ENCODE results near the gene APOBEC3B. TPM values are rescaled to one million over a fixed set of nuclear protein-coding genes. Genes with fewer than 3 reads are reported as not detected.
"Not testable (repeated sequence)": the region's sequence is repeated elsewhere in the genome, so short reads cannot be mapped to it uniquely, and the experiment has no call there.

The APOBEC3B gene
- total RNA-seq, 3 donors from 2014 or later = 0.33 to 2.2 TPM; not detected in 1

DNA sequence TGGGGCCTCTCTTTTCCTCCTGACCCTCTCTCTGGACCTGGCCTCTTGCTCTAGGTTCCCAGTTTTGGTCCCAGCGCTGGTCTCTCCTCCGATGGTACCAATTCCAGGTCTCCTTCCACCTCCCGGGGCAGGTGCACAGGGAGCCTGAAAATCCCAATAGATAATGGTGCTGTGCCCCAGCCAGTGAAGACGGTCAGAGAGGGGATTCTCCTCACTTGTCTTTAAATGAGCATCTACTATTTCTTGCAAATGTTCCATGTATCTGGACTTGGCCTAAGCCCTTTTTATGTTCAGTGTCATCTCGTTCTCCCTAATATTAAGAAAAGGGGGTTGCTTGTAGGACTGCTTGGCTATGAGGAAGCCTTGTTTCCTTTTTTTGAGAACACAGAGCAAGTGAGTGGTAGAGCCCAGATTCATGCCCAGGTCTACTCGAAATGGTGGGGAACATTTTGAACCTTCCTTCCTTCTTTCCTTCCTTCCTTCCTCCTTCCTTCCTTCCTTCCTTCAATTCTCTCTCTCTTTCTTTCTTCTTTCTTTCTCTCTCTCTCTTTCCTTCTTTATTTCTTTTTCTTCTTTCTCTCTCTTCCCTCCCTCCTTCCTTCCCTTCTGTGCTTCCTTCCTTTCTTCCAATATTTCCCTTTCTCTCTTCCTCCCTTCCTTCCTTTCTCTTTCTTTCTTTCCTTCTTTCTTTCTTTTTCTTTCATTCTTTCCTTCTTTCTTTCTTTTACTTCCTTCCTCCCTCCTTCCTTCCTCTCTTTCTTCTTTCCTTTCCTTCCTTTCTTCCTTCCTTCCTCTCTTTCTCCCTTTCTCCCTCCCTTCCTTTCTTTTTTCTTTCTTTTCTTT, 24.1 kb upstream of the APOBEC3B start:
- DNase-seq (ENCODE audit: low spot score in 2 of 2) = peak in 1 of 2 donors; percentile 10
- Histone ChIP-seq H3K36me3 (no peaks in the 10 kb centered on the region), H3K27me3 (no peaks in the 10 kb centered on the region), H3K27ac (no peak overlapping the region), H3K4me3 (no peak overlapping the region), H3K4me1 (no peaks in the 10 kb centered on the region), H3K9me3 (no peaks in the 10 kb centered on the region)
- TF ChIP-seq POLR2AphosphoS5 (IDR thresholded peaks at IDR 0.05) = no peak
- no peak for TF ChIP-seq POLR2A (IDR thresholded peaks at IDR 0.05)
- TF ChIP-seq, protein P1, sequence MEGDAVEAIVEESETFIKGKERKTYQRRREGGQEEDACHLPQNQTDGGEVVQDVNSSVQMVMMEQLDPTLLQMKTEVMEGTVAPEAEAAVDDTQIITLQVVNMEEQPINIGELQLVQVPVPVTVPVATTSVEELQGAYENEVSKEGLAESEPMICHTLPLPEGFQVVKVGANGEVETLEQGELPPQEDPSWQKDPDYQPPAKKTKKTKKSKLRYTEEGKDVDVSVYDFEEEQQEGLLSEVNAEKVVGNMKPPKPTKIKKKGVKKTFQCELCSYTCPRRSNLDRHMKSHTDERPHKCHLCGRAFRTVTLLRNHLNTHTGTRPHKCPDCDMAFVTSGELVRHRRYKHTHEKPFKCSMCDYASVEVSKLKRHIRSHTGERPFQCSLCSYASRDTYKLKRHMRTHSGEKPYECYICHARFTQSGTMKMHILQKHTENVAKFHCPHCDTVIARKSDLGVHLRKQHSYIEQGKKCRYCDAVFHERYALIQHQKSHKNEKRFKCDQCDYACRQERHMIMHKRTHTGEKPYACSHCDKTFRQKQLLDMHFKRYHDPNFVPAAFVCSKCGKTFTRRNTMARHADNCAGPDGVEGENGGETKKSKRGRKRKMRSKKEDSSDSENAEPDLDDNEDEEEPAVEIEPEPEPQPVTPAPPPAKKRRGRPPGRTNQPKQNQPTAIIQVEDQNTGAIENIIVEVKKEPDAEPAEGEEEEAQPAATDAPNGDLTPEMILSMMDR (IDR thresholded peaks at IDR 0.05) = no peak
- intact Hi-C loops (cut with DNase I; ENCODE audit: low total_unique reads) = no loop called here

DNA sequence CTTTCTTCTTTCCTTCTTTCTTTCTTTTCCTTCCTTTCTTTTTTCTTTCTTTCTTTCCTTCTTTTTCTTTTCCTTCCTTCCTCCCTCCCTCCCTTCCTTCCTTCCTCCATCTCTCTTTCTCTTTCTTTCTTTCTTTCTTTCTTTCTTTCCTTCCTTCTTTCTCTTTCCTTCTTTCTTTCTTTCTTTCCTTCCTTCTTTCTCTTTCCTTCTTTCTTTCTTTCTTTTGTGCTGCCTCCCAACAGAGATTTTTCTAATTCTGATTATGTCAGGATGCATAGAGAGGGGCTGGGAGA, 23.6 kb upstream of the APOBEC3B start:
- H3K4me1 ChIP-seq; H3K27me3 ChIP-seq; H3K36me3 ChIP-seq; H3K9me3 ChIP-seq; DNase-seq (ENCODE audit: low spot score in 2 of 2); H3K27ac ChIP-seq; H3K4me3 ChIP-seq; intact Hi-C loops (cut with DNase I; ENCODE audit: low total_unique reads): not testable (repeated sequence)

DNA sequence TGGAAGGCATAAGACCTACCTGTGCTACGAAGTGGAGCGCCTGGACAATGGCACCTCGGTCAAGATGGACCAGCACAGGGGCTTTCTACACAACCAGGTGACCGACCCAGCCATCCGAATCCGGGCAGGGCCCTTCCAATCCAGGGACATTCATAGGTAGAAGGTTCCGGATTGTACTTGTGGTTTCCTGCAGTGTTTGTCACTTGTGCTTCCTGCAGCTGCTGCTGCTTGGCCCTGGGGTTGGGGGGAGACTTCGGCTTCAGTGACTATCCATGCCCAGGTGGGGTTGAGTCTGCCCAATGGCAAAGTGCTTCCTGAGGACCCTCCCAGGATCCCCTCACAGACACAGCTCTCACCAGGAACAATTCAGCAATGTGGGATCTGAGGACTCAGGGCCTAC, 22.6 kb upstream of the APOBEC3B start:
- no peak overlapping the region for H3K4me3 ChIP-seq
- TF ChIP-seq, protein P1 (IDR thresholded peaks at IDR 0.05) = no peak
- no peak for TF ChIP-seq POLR2AphosphoS5 (IDR thresholded peaks at IDR 0.05)
- DNase-seq (ENCODE audit: low spot score in 2 of 2) = no peak
- intact Hi-C loops (cut with DNase I; ENCODE audit: low total_unique reads) = no loop called here
- H3K27me3 ChIP-seq = no peaks in the 10 kb centered on the region
- no peaks in the 10 kb centered on the region for H3K9me3 ChIP-seq
- H3K4me1 ChIP-seq = no peaks in the 10 kb centered on the region
- H3K36me3 ChIP-seq = no peaks in the 10 kb centered on the region
- H3K27ac ChIP-seq = no peak overlapping the region

DNA sequence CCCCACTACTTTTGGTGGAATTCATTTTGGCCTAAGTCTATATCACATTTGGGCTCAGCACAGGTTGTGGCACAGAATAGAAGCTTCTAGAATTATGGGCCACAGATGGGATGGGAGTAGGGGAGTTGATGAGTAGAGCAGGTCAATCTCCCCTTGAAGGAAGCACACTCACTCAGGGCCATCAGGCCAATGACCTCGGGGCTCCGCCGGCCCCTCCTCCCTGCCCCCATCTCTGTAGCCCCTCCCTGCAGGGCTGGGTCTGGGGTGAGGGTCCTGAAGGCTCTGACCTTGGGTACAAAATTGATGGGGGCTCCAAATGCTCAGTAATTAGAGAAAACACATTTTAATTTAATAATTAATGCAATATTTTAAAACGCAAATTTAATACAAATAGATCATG, 21.5 kb upstream of the APOBEC3B start:
- H3K9me3 ChIP-seq; intact Hi-C loops (cut with DNase I; ENCODE audit: low total_unique reads); H3K27me3 ChIP-seq; H3K27ac ChIP-seq; H3K4me1 ChIP-seq; H3K4me3 ChIP-seq; H3K36me3 ChIP-seq: not testable (repeated sequence)
- peak in 1 of 2 donors; percentile 10 for DNase-seq (ENCODE audit: low spot score in 2 of 2)

DNA sequence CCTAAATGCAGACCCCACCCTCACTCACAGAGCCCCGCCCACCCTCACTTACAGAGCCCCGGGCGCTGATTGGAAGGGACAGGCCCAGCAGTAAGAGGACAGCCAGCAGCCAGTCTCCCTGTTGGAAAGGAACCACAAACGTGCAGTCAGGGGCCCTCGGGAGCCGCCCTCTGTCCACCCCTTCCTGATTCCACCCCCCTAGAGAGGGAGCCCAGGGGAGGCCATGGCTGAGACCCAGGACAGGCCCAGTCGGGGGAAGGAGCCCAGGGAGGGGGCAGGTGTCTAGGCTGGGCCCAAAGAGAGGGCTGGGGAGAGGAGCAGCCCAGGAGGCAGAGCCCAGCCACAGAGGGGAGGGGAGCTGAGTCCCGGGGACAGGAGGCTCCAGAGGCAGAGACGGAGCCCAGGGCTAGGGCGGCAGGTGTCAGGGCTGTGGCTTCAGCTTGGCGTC, 18.8 kb upstream of the APOBEC3B start:
- H3K27me3 ChIP-seq; H3K4me1 ChIP-seq; H3K36me3 ChIP-seq; DNase-seq (ENCODE audit: low spot score in 2 of 2); intact Hi-C loops (cut with DNase I; ENCODE audit: low total_unique reads); H3K4me3 ChIP-seq; H3K9me3 ChIP-seq: not testable (repeated sequence)
- peak overlapping the region in 1 of 2 donors; percentile 35 for H3K27ac ChIP-seq

DNA sequence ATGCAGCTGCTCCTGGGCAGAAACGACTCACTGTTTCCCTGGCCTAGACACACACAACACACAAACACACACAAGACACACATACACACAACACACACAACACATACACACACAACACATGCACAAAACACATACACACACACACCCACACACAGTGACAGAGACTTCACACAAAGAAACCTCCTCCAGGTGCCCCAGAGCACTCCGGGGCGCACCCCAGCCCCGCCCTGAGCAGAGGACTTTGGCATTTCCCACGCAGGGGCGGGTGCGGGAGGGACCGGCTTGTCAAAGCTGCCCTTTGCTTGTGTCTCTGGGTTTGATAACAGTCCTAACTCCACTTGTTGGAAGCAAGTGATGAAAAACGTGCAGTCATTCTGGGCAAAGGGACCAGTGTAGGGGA, 18.3 kb upstream of the APOBEC3B start:
- intact Hi-C loops (cut with DNase I; ENCODE audit: low total_unique reads) = loop anchor here (1.0 kb wide), 1 partner anchor 38 kb away; no protein-coding TSS in a partner anchor
- no peak for DNase-seq (ENCODE audit: low spot score in 2 of 2)
- no peaks in the 10 kb centered on the region for H3K27me3 ChIP-seq
- no peaks in the 10 kb centered on the region for H3K9me3 ChIP-seq
- no peak overlapping the region for H3K27ac ChIP-seq
- H3K4me1 ChIP-seq = no peaks in the 10 kb centered on the region
- H3K36me3 ChIP-seq = no peaks in the 10 kb centered on the region
- TF ChIP-seq, protein P1 (IDR thresholded peaks at IDR 0.05) = no peak
- TF ChIP-seq POLR2AphosphoS5 (IDR thresholded peaks at IDR 0.05) (no peak), POLR2A (IDR thresholded peaks at IDR 0.05) (no peak)
- no peak overlapping the region for H3K4me3 ChIP-seq

Data from breast epithelium (tissue), 4 donors.